Spleen (tissue), 7 donors: ENCODE measurements around the gene TPRKB.

Experiments
- POLR2AphosphoS5 ChIP-seq, 3 donors: sonication (generic); formaldehyde crosslinking; IDR thresholded peaks; one replicate each; pipeline ENCODE4 v1.5.1; 2017; ENCODE audit warnings: antibody characterized with exemption in 3 of 3
- TF ChIP-seq, protein P1 (sequence below), 11 experiments: fragments of 200-600 bp in 7 of 11; fragments of 450-650 bp in 4 of 11; sonication (generic) in 4 of 11; IDR thresholded peaks in 8 of 11; conservative IDR thresholded peaks in 3 of 11; 1 replicate in 7 of 11; 2 replicates in 4 of 11; pipeline versions ENCODE4 v1.4.0 to v1.8.0; 2016 to 2021; ENCODE audit warnings: antibody characterized with exemption in 11 of 11, inconsistent platforms in 4 of 11, mild to moderate bottlenecking in 1 of 11
- donor health status: DM: no; HTN: no; CAD: no; lungs with moderate emphysema.
- donor health status: DM: no; HTN: no; CAD: no.
- donor health status: DM: no; HTN: no; CAD: no.

DNA sequence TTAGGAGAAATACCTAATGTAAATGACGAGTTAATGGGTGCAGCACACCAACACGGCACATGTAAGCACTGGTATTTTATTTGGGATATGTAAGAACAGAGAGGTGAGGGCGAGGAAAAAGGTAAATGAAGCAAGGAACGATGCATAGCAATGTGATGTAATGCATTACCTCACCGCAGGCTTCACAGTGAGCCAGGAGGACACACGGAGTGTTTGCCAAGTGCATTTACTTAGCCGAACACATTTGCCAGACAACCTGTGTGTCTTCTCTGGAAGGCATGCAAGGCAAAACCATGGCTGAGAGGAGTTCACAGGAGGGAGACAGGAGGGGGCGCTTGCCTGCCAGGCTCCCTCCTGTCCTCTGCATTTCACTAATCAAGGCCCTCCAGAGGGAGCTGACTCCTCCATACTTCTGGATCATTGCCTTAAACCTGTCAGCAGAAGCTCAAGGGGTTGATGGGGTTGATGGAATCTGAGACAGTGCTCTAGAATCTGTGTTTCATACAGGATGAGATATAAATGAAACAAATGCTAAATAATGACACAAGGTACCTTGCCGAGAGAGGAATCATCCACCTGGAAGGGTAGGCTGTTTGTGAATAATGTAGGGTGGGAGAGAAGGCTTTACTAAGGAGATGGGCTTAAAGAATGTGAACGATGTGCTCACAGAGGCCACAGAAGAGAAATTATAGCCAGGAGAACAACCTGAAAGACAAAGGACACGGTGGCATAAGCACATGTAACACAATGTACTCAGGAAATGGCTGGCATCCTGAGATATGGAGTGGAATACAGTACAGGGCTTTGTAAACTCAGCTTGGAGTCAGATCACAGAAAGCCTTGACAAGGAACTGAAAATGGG, 9.1 kb upstream of the TPRKB start:
- TF ChIP-seq, protein P1, sequence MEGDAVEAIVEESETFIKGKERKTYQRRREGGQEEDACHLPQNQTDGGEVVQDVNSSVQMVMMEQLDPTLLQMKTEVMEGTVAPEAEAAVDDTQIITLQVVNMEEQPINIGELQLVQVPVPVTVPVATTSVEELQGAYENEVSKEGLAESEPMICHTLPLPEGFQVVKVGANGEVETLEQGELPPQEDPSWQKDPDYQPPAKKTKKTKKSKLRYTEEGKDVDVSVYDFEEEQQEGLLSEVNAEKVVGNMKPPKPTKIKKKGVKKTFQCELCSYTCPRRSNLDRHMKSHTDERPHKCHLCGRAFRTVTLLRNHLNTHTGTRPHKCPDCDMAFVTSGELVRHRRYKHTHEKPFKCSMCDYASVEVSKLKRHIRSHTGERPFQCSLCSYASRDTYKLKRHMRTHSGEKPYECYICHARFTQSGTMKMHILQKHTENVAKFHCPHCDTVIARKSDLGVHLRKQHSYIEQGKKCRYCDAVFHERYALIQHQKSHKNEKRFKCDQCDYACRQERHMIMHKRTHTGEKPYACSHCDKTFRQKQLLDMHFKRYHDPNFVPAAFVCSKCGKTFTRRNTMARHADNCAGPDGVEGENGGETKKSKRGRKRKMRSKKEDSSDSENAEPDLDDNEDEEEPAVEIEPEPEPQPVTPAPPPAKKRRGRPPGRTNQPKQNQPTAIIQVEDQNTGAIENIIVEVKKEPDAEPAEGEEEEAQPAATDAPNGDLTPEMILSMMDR (IDR thresholded peaks at IDR 0.05 in 8 of 11, conservative IDR thresholded peaks at IDR 0.05 in 3 of 11), result no peak
- TF ChIP-seq POLR2AphosphoS5 (IDR thresholded peaks at IDR 0.05), result peak in 1 of 3 donors; percentile 83
